ENCODE results near the gene CCDC13.

The CCDC13 gene

DNA sequence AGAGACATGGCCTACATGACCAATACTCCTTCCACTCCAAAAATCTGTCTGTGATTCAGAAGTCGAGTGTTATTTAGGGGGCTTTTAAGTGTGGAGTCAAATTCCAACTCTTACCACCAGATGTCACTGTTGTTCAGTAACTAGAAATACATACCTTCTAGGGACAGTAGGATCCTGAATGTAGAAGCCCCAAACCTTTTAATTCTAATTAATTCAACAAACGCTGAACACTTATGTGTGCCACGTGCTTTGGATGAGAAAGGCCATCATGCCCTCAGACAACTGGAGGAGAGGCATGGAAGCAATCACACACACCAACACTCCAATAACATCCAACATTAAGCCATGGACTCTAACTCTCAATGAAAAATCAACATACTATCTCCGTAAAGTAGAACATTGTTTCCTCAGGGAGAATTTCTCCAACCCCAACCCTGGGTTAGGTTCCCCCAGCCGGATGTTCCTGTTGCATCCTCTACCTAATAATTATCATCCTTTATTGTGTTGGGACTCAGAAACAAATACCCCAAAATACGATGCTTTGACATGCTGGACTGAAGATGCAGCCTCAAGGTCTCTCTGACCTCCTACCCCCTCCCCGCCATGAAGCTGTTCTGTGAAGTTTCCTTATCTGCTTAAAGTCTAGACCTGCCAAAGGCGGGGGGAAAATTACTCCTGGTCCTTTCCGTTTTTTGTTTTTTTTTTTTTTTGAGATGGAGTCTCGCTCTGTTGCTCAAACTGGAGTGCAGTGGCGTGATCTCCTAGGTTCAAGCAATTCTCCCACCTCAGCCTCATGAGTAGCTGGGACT is 8.0 kb upstream of the CCDC13 start:
- in situ Hi-C loops (cut with HindIII; ENCODE audit: low sequenced_read_pairs): no loop called here
- H3K4me3 ChIP-seq (ENCODE audit: low read depth, low read length): no peak overlapping the region
- peak; percentile 83 for DNase-seq (ENCODE audit: low read depth, low spot score)
- TF ChIP-seq, protein P1, sequence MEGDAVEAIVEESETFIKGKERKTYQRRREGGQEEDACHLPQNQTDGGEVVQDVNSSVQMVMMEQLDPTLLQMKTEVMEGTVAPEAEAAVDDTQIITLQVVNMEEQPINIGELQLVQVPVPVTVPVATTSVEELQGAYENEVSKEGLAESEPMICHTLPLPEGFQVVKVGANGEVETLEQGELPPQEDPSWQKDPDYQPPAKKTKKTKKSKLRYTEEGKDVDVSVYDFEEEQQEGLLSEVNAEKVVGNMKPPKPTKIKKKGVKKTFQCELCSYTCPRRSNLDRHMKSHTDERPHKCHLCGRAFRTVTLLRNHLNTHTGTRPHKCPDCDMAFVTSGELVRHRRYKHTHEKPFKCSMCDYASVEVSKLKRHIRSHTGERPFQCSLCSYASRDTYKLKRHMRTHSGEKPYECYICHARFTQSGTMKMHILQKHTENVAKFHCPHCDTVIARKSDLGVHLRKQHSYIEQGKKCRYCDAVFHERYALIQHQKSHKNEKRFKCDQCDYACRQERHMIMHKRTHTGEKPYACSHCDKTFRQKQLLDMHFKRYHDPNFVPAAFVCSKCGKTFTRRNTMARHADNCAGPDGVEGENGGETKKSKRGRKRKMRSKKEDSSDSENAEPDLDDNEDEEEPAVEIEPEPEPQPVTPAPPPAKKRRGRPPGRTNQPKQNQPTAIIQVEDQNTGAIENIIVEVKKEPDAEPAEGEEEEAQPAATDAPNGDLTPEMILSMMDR (IDR thresholded peaks at IDR 0.05; ENCODE audit: low read depth, low read length): peak; percentile 67

DNA sequence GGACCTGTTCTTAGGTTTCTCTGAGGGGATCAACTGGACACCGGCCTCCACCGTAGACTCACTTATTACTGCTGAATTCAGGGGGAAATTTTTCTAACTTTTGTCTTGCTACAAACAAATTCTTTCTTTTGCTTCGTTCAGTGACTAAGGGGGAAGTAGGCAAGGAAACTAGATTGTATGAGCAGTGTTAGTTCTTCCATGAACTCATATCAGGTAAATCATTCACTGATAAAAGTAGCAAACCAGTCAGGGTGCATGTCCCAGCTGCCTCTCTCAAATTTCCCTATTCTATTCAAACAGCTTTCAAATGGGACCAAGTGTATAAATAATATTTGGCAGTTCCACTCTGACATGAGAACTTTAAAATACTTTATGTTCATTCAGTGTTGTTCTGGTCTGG is 7.3 kb upstream of the CCDC13 start:
- in situ Hi-C loops (cut with HindIII; ENCODE audit: low sequenced_read_pairs): no loop called here
- no peak overlapping the region for H3K4me3 ChIP-seq (ENCODE audit: low read depth, low read length)
- DNase-seq (ENCODE audit: low read depth, low spot score): no peak
- TF ChIP-seq, protein P1 (IDR thresholded peaks at IDR 0.05; ENCODE audit: low read depth, low read length): no peak

DNA sequence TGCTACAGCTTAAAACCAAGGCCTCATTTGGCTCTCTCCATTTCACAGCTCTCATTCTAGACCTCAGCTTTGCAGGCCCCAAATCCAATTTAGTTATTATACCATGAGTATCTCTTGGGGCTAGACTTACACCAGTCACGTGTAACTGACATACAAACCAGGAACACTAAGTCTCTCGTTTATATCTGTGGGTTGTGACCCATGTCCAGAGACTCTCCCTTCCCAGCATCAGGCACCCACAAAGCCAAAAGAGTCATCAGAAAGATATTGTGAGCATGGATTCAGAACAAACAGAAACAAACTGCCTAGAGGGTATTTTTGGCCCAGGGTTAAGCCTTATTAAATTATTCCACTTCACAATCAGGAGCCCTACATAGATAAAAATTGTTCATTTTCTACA is 5.6 kb upstream of the CCDC13 start:
- H3K4me3 ChIP-seq (ENCODE audit: low read depth, low read length): no peak overlapping the region
- TF ChIP-seq, protein P1 (IDR thresholded peaks at IDR 0.05; ENCODE audit: low read depth, low read length): no peak
- peak; percentile 38 for DNase-seq (ENCODE audit: low read depth, low spot score)
- in situ Hi-C loops (cut with HindIII; ENCODE audit: low sequenced_read_pairs): no loop called here

DNA sequence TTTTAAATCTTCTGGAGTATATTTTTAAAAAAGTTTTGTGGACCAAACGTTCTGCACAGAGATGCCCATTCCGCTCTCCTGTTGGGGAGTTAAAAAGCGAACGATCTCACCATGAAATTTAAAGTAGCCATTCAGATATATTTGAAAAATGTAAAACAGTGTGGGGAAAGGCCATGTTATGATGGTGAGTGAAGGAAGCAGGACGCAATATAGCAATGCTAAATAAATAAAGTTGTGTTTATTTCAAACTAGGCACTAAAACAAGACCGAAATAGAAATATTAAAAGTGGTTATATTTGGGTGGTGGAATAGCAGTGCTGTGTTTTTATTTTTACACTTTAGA is 327 bp upstream of the CCDC13 start:
- in situ Hi-C loops (cut with HindIII; ENCODE audit: low sequenced_read_pairs): no loop called here
- DNase-seq (ENCODE audit: low read depth, low spot score): no peak
- TF ChIP-seq, protein P1 (IDR thresholded peaks at IDR 0.05; ENCODE audit: low read depth, low read length): no peak
- H3K4me3 ChIP-seq (ENCODE audit: low read depth, low read length): peak overlapping the region; percentile 54

DNA sequence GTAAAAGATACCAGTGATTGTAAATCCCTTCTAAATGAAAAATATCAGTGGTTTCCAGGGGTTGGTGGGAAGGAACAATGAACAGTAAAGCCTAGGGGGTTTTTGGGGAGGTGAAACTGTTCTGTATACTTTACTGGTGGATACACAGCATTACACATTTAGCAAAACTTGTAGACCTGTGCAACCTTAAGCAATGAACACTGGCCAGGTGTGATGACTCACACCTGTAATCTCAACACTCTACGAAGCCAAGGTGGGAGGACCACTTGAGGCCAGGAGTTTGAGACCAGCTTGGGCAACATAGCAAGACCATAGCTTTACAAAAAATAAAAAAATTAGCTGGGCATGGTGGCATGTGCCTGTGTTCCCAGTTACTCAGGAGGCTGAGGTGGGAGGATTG is 1.8 kb downstream of the CCDC13 start:
- no peak for DNase-seq (ENCODE audit: low read depth, low spot score)
- TF ChIP-seq, protein P1 (IDR thresholded peaks at IDR 0.05; ENCODE audit: low read depth, low read length): no peak
- no peak overlapping the region for H3K4me3 ChIP-seq (ENCODE audit: low read depth, low read length)
- in situ Hi-C loops (cut with HindIII; ENCODE audit: low sequenced_read_pairs): no loop called here

DNA sequence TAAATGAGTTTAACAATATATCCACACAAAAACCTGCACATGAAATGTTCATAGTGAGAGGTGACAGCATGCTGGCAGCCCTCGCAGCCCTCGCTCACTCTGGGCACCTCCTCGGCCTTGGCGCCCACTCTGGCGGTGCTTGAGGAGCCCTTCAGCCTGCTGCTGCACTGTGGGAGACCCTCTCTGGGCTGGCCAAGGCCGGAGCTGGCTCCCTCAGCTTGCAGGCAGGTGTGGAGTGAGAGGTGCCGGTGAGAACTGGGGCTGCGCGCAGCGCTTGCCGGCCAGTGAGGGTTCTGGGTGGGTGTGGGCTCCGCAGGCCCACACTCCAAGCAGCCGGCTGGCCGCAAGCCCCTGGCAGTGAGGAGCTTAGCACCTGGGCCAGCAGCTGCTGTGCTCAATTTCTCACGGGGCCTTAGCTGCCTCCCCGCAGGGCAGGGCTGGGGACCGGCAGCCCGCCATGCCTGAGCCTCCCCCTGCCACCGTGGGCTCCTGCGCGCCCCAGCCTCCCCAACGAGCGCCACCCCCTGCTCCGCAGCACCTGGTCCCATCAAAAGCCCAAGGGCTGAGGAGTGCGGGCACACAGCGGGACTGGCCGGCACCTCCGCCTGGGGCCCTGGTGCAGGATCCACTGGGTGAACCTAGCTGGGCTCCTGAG is 3.4 kb downstream of the CCDC13 start:
- in situ Hi-C loops (cut with HindIII; ENCODE audit: low sequenced_read_pairs): no loop called here
- no peak overlapping the region for H3K4me3 ChIP-seq (ENCODE audit: low read depth, low read length)
- TF ChIP-seq, protein P1 (IDR thresholded peaks at IDR 0.05; ENCODE audit: low read depth, low read length): no peak
- DNase-seq (ENCODE audit: low read depth, low spot score): no peak

All from astrocyte of the spinal cord (primary cell).